K562 (cell line): ENCODE measurements around the gene PIK3AP1.

Experiments used
- ERF ChIP-seq: fragments of 450-650 bp; formaldehyde crosslinking; IDR thresholded peaks from 2 replicates; pipeline ENCODE4 v1.4.0; 2020; ENCODE audit warnings: mild to moderate bottlenecking, mixed read lengths
- FOS ChIP-seq: IDR thresholded peaks from 3 replicates; pipeline ENCODE4 v1.6.1; 2011; ENCODE audit not compliant: insufficient read length; ENCODE audit errors: extremely low read depth
- HEY1 ChIP-seq: fragments of 250-450 bp; sonication (Bioruptor Pico); IDR thresholded peaks from 2 replicates; pipeline ENCODE4 v1.5.0; 2020; ENCODE audit warnings: mild to moderate bottlenecking, moderate library complexity, borderline replicate concordance
- KAT8 ChIP-seq: fragments of 450-650 bp; IDR thresholded peaks from 2 replicates; pipeline ENCODE4 v1.6.1; 2016; ENCODE audit warnings: low read depth, mild to moderate bottlenecking
- KHSRP ChIP-seq: fragments of 450-650 bp; IDR thresholded peaks from 2 replicates; pipeline ENCODE4 v1.6.1; 2017
- MAX ChIP-seq: sonication (generic); formaldehyde crosslinking; IDR thresholded peaks from 2 replicates; pipeline ENCODE4 v1.9.0; 2022; ENCODE audit warnings: mild to moderate bottlenecking, missing genetic modification reagents
- NFRKB ChIP-seq: fragments of 450-650 bp; IDR thresholded peaks from 2 replicates; pipeline ENCODE4 v1.6.1; 2016; ENCODE audit warnings: low read depth
- PHF8 ChIP-seq: fragments of 200-600 bp; sonication (generic); IDR thresholded peaks from 2 replicates; pipeline ENCODE4 v1.6.1; 2012; ENCODE audit warnings: mixed run types, mild to moderate bottlenecking, inconsistent platforms, low read length, moderate library complexity, borderline replicate concordance
- POLR2A ChIP-seq: fragments of 450-650 bp; conservative IDR thresholded peaks from 2 replicates; pipeline ENCODE4 v1.6.1; 2016
- RAD21 ChIP-seq, 2 experiments: fragments of 250-450 bp in 1 of 2; fragments of 450-650 bp in 1 of 2; sonication (Bioruptor Pico) in 1 of 2; formaldehyde crosslinking in 1 of 2; IDR thresholded peaks in 1 of 2; conservative IDR thresholded peaks in 1 of 2; 2 replicates each; pipeline versions ENCODE4 v1.4.0 to v1.8.0; 2020 to 2022; ENCODE audit warnings: mild to moderate bottlenecking in 2 of 2, moderate library complexity in 1 of 2
- TF ChIP-seq, protein P1 (sequence below): fragments of 250-450 bp; sonication (Bioruptor Pico); IDR thresholded peaks from 2 replicates; pipeline ENCODE4 v1.8.0; 2021; ENCODE audit warnings: moderate library complexity, mild to moderate bottlenecking, inconsistent platforms
- TF ChIP-seq, protein P2 (sequence below), 3 experiments: IDR thresholded peaks in 2 of 3; conservative IDR thresholded peaks in 1 of 3; 2 replicates each; pipeline ENCODE4 v1.5.1; 2011 to 2012; ENCODE audit warnings: low read length in 3 of 3, mild to moderate bottlenecking in 3 of 3, control low read depth in 2 of 3, improper control_type of control experiment in 1 of 3, inconsistent platforms in 1 of 3, low read depth in 1 of 3, mixed read lengths in 1 of 3, moderate library complexity in 1 of 3; ENCODE audit not compliant: insufficient read depth in 2 of 3
- TF ChIP-seq, protein P3 (sequence below), 2 experiments: fragments of 450-650 bp in 1 of 2; IDR thresholded peaks; 2 replicates each; pipeline ENCODE4 v1.6.1; 2011 to 2017; ENCODE audit warnings: low read depth in 2 of 2, antibody characterized with exemption in 1 of 2, borderline replicate concordance in 1 of 2, low read length in 1 of 2, mild to moderate bottlenecking in 1 of 2, mixed read lengths in 1 of 2; ENCODE audit not compliant: control insufficient read depth in 1 of 2

DNA sequence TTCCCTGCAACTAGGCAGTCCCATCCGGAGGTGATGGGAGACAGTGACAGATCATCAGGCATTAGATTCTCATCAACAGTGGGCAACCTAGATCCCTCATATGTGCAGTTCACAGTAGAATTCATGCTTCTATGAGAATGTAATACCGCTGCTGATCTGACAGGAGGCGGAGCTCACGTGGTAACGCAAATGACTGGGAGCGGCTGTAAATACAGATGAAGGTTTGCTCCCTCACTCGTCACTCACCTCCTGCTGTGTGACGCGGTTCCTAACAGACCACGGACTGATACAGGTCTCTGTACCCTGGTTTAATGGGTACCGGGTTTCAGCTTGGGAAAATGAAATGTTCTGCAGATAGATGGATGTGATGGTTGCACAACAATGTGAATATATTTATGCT, 47.8 kb upstream of the PIK3AP1 start:
- TF ChIP-seq ERF, result no peak
- TF ChIP-seq, protein P1, sequence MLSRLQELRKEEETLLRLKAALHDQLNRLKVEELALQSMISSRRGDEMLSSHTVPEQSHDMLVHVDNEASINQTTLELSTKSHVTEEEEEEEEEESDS (CRISPR knock-in tag), result no peak
- TF ChIP-seq, protein P2, sequence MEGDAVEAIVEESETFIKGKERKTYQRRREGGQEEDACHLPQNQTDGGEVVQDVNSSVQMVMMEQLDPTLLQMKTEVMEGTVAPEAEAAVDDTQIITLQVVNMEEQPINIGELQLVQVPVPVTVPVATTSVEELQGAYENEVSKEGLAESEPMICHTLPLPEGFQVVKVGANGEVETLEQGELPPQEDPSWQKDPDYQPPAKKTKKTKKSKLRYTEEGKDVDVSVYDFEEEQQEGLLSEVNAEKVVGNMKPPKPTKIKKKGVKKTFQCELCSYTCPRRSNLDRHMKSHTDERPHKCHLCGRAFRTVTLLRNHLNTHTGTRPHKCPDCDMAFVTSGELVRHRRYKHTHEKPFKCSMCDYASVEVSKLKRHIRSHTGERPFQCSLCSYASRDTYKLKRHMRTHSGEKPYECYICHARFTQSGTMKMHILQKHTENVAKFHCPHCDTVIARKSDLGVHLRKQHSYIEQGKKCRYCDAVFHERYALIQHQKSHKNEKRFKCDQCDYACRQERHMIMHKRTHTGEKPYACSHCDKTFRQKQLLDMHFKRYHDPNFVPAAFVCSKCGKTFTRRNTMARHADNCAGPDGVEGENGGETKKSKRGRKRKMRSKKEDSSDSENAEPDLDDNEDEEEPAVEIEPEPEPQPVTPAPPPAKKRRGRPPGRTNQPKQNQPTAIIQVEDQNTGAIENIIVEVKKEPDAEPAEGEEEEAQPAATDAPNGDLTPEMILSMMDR (IDR thresholded peaks at IDR 0.05 in 2 of 3, conservative IDR thresholded peaks at IDR 0.05 in 1 of 3; ENCODE audit: insufficient read depth in 2 of 3, low read depth in 1 of 3, low read length in 3 of 3), result 0 out of 6 replicates have a peak, but pooled peaks of 1 of the 3 experiments have one; percentile 12
- no peak for TF ChIP-seq FOS
- no peak for TF ChIP-seq KAT8
- no peak for TF ChIP-seq POLR2A
- TF ChIP-seq NFRKB, result no peak
- no peak for TF ChIP-seq KHSRP
- no peak for TF ChIP-seq MAX
- TF ChIP-seq RAD21 (CRISPR knock-in tag; conservative IDR thresholded peaks at IDR 0.05 in 1 of 2, IDR thresholded peaks at IDR 0.05 in 1 of 2), result no peak
- no peak for TF ChIP-seq PHF8
- TF ChIP-seq HEY1 (CRISPR knock-in tag), result no peak
- TF ChIP-seq, protein P3, sequence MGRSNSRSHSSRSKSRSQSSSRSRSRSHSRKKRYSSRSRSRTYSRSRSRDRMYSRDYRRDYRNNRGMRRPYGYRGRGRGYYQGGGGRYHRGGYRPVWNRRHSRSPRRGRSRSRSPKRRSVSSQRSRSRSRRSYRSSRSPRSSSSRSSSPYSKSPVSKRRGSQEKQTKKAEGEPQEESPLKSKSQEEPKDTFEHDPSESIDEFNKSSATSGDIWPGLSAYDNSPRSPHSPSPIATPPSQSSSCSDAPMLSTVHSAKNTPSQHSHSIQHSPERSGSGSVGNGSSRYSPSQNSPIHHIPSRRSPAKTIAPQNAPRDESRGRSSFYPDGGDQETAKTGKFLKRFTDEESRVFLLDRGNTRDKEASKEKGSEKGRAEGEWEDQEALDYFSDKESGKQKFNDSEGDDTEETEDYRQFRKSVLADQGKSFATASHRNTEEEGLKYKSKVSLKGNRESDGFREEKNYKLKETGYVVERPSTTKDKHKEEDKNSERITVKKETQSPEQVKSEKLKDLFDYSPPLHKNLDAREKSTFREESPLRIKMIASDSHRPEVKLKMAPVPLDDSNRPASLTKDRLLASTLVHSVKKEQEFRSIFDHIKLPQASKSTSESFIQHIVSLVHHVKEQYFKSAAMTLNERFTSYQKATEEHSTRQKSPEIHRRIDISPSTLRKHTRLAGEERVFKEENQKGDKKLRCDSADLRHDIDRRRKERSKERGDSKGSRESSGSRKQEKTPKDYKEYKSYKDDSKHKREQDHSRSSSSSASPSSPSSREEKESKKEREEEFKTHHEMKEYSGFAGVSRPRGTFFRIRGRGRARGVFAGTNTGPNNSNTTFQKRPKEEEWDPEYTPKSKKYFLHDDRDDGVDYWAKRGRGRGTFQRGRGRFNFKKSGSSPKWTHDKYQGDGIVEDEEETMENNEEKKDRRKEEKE (IDR thresholded peaks at IDR 0.05; ENCODE audit: borderline replicate concordance in 1 of 2, control insufficient read depth in 1 of 2, low read depth in 2 of 2, low read length in 1 of 2), result no peak
